Measurements from ENCODE around the gene MBOAT7. TPM values are rescaled to one million over a fixed set of nuclear protein-coding genes. Genes with fewer than 3 reads are reported as not detected.
A peak's percentile ranks its signal among the peaks of the same experiment; 100 is the strongest.
"Not testable (repeated sequence)": the region's sequence is repeated elsewhere in the genome, so short reads cannot be mapped to it uniquely, and the experiment has no call there.

The MBOAT7 gene
- total RNA-seq, 1 experiment from 2014 or later, result 100 TPM

GRCh38 chr19:54222474-54223276 lies 33.3 kb upstream of the MBOAT7 start, which contains the start of gene LILRB3:
Gene LILRB3, minus strand, starts transcription at chr19:54223007. Its CDS starts 31 bp downstream, at chr19:54222976.
- not testable (repeated sequence) for H2BK120ac ChIP-seq (ENCODE audit: low read depth, low read length, poor library complexity, severe bottlenecking); H3K36me3 Mint-ChIP-seq (ENCODE audit: insufficient read depth in 1 of 3, low read depth in 3 of 3); H3K4me2 ChIP-seq (ENCODE audit: insufficient read depth, insufficient read length, low read length); H2BK15ac ChIP-seq (ENCODE audit: low read depth, low read length); H4K5ac ChIP-seq (ENCODE audit: insufficient read length, low read depth, low read length); H2BK12ac ChIP-seq (ENCODE audit: insufficient read length, low read depth, low read length); H4K8ac ChIP-seq (replicated peaks; ENCODE audit: insufficient read length, low read depth, low read length); H3K4ac ChIP-seq (ENCODE audit: low read depth, low read length); H3K27me3 ChIP-seq (ENCODE audit: insufficient read depth, low read length); H4K20me1 ChIP-seq (ENCODE audit: control insufficient read depth, insufficient read depth, insufficient read length); H3K4me1 Mint-ChIP-seq; DNase-seq; H3K14ac ChIP-seq (ENCODE audit: insufficient read depth, low read length); H2AK5ac ChIP-seq (ENCODE audit: insufficient read length, low read length); H3K27ac ChIP-seq (ENCODE audit: insufficient read length, low read depth, low read length); H3K56ac ChIP-seq (ENCODE audit: insufficient read length, low read depth, low read length); H3K18ac ChIP-seq (ENCODE audit: insufficient read length, low read depth, low read length); H3K79me2 ChIP-seq (ENCODE audit: insufficient read depth, low read length); H3T11ph ChIP-seq (ENCODE audit: low read length); H4K91ac ChIP-seq (ENCODE audit: insufficient read length, low read depth, low read length); H3K23ac ChIP-seq (ENCODE audit: insufficient read length, low read depth, low read length); H3K9ac ChIP-seq (ENCODE audit: extremely low read depth, insufficient read length, low read length); H3K79me1 ChIP-seq (ENCODE audit: insufficient read depth, low read depth, low read length, poor library complexity, severe bottlenecking); H3K23me2 ChIP-seq (ENCODE audit: insufficient read length, low read depth, low read length, poor library complexity, severe bottlenecking); H2BK5ac ChIP-seq (ENCODE audit: insufficient read length, low read length); H3K9me3 Mint-ChIP-seq; H3K4me1 ChIP-seq (ENCODE audit: insufficient read depth, low read length); H3K4me3 Mint-ChIP-seq; H2AFZ ChIP-seq (ENCODE audit: low read length); H3K9me3 ChIP-seq (ENCODE audit: control insufficient read depth, low read depth, low read length); H2BK20ac ChIP-seq (ENCODE audit: low read depth, low read length, poor library complexity, severe bottlenecking)
- WGBS (ENCODE audit: extremely low coverage, insufficient read length, low lambda C conversion rate), result no CpG with 5 or more reads among the region's 16 CpGs
- Mint-ChIP-seq H3K27me3 (ENCODE audit: low read depth) (peaks cover 29% of the 10 kb centered on the region), H3K27ac (peak within 1 kb of the TSS in 1 of 3 experiments; percentile 87; a peak in 1 of 7 replicates)

GRCh38 chr19:54221947-54222346 lies 32.6 kb upstream of the MBOAT7 start:
- not testable (repeated sequence) for H3K9me3 ChIP-seq (ENCODE audit: control insufficient read depth, low read depth, low read length); H4K5ac ChIP-seq (ENCODE audit: insufficient read length, low read depth, low read length); H3K4me1 ChIP-seq (ENCODE audit: insufficient read depth, low read length); H3K36me3 Mint-ChIP-seq (ENCODE audit: insufficient read depth in 1 of 3, low read depth in 3 of 3); H2BK120ac ChIP-seq (ENCODE audit: low read depth, low read length, poor library complexity, severe bottlenecking); H2AK5ac ChIP-seq (ENCODE audit: insufficient read length, low read length); H2BK5ac ChIP-seq (ENCODE audit: insufficient read length, low read length); H3K4ac ChIP-seq (ENCODE audit: low read depth, low read length); H3K27ac Mint-ChIP-seq; H4K91ac ChIP-seq (ENCODE audit: insufficient read length, low read depth, low read length); H3K9ac ChIP-seq (ENCODE audit: extremely low read depth, insufficient read length, low read length); H3K4me3 Mint-ChIP-seq; H4K8ac ChIP-seq (replicated peaks; ENCODE audit: insufficient read length, low read depth, low read length); H2AFZ ChIP-seq (ENCODE audit: low read length); DNase-seq; H4K20me1 ChIP-seq (ENCODE audit: control insufficient read depth, insufficient read depth, insufficient read length); H2BK20ac ChIP-seq (ENCODE audit: low read depth, low read length, poor library complexity, severe bottlenecking); H3K14ac ChIP-seq (ENCODE audit: insufficient read depth, low read length); H3K27me3 ChIP-seq (ENCODE audit: insufficient read depth, low read length); H3K23me2 ChIP-seq (ENCODE audit: insufficient read length, low read depth, low read length, poor library complexity, severe bottlenecking); H3K79me1 ChIP-seq (ENCODE audit: insufficient read depth, low read depth, low read length, poor library complexity, severe bottlenecking); H2BK12ac ChIP-seq (ENCODE audit: insufficient read length, low read depth, low read length); H3K27ac ChIP-seq (ENCODE audit: insufficient read length, low read depth, low read length); H3K23ac ChIP-seq (ENCODE audit: insufficient read length, low read depth, low read length); H3K4me2 ChIP-seq (ENCODE audit: insufficient read depth, insufficient read length, low read length); H3K18ac ChIP-seq (ENCODE audit: insufficient read length, low read depth, low read length); H3K79me2 ChIP-seq (ENCODE audit: insufficient read depth, low read length); H3T11ph ChIP-seq (ENCODE audit: low read length); H3K9me3 Mint-ChIP-seq; H3K56ac ChIP-seq (ENCODE audit: insufficient read length, low read depth, low read length); H2BK15ac ChIP-seq (ENCODE audit: low read depth, low read length)
- Mint-ChIP-seq H3K4me1 (peaks cover 8 to 13% of the 10 kb centered on the region in 2 experiments), H3K27me3 (ENCODE audit: low read depth) (peaks cover 26% of the 10 kb centered on the region)
- WGBS (ENCODE audit: extremely low coverage, insufficient read length, low lambda C conversion rate), result no CpG with 5 or more reads among the region's 7 CpGs

Measured in H9 (cell line).